Measurements from ENCODE around the gene GAA. TPM values are rescaled to one million over a fixed set of nuclear protein-coding genes. Genes with fewer than 3 reads are reported as not detected.

Gene GAA
- total RNA-seq = 10 to 100 TPM; 35.6 to 73.2 (median 47.4) TPM

- ATAC-seq = peak; percentile 94
- Histone ChIP-seq H3K4me1 (peaks cover 0 to 33% (median 11%) of the 10 kb centered on the region in 3 donors), H3K4me3 (peak within 1 kb of the TSS; percentile 68 to 90), H3K27me3 (no peaks in the 10 kb centered on the region), H3K36me3 (peaks cover 0 to 4% of the 10 kb centered on the region in 2 donors), H3K9me3 (no peaks in the 10 kb centered on the region), H3K27ac (peak within 1 kb of the TSS; percentile 94 to 96 (median 96))
- 0% methylated on average over 2 to 5 of the region's 114 CpGs for WGBS, 2 donors (ENCODE audit: low coverage in 1 of 2)
- TF ChIP-seq, protein P1, sequence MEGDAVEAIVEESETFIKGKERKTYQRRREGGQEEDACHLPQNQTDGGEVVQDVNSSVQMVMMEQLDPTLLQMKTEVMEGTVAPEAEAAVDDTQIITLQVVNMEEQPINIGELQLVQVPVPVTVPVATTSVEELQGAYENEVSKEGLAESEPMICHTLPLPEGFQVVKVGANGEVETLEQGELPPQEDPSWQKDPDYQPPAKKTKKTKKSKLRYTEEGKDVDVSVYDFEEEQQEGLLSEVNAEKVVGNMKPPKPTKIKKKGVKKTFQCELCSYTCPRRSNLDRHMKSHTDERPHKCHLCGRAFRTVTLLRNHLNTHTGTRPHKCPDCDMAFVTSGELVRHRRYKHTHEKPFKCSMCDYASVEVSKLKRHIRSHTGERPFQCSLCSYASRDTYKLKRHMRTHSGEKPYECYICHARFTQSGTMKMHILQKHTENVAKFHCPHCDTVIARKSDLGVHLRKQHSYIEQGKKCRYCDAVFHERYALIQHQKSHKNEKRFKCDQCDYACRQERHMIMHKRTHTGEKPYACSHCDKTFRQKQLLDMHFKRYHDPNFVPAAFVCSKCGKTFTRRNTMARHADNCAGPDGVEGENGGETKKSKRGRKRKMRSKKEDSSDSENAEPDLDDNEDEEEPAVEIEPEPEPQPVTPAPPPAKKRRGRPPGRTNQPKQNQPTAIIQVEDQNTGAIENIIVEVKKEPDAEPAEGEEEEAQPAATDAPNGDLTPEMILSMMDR (IDR thresholded peaks at IDR 0.05) = peak in 3 of 4 experiments; percentile 92 to 98 (median 97)
- no peak for TF ChIP-seq EP300 (IDR thresholded peaks at IDR 0.05)
- peak; percentile 42 for TF ChIP-seq POLR2AphosphoS5 (IDR thresholded peaks at IDR 0.05)
- peak; percentile 76 to 77 for TF ChIP-seq POLR2A (IDR thresholded peaks at IDR 0.05)
These were observed at the start of gene GAA for GRCh38 chr17:80101011-80101945. GAA (plus strand) TSS chr17:80101581; CDS start chr17:80104587, 3,006 bp downstream.

GRCh38 chr17:80051681-80052080 lies 49.7 kb upstream of the GAA start:
- no peak for ATAC-seq
- Histone ChIP-seq H3K4me3 (no peak overlapping the region), H3K9me3 (no peaks in the 10 kb centered on the region), H3K27ac (no peak overlapping the region), H3K27me3 (no peaks in the 10 kb centered on the region), H3K4me1 (peaks cover 0 to 5% (median 0%) of the 10 kb centered on the region in 3 donors), H3K36me3 (peaks cover 0 to 52% of the 10 kb centered on the region in 2 donors)
- TF ChIP-seq, protein P1 (IDR thresholded peaks at IDR 0.05) = no peak
- TF ChIP-seq POLR2A (IDR thresholded peaks at IDR 0.05) (no peak), EP300 (IDR thresholded peaks at IDR 0.05) (no peak), POLR2AphosphoS5 (IDR thresholded peaks at IDR 0.05) (no peak)
- WGBS, 2 donors (ENCODE audit: low coverage in 1 of 2) = 100% methylated on average over 5 of the region's 11 CpGs; no CpG with 5 or more reads in 1 of the 2 donors

- WGBS, 2 donors (ENCODE audit: low coverage in 1 of 2) = 76 to 92% methylated on average over 8 to 10 of the region's 10 CpGs
- no peaks in the 10 kb centered on the region for H3K9me3 ChIP-seq
- H3K4me3 ChIP-seq = no peak overlapping the region
- H3K27ac ChIP-seq = no peak overlapping the region
- TF ChIP-seq EP300 (IDR thresholded peaks at IDR 0.05) (no peak), POLR2AphosphoS5 (IDR thresholded peaks at IDR 0.05) (no peak), POLR2A (IDR thresholded peaks at IDR 0.05) (no peak)
- TF ChIP-seq, protein P1 (IDR thresholded peaks at IDR 0.05) = no peak
- peaks cover 0 to 5% (median 0%) of the 10 kb centered on the region in 3 donors for H3K4me1 ChIP-seq
- peaks cover 0 to 44% of the 10 kb centered on the region in 2 donors for H3K36me3 ChIP-seq
- ATAC-seq = no peak
- no peaks in the 10 kb centered on the region for H3K27me3 ChIP-seq
These were observed 48.3 kb upstream of the GAA start for GRCh38 chr17:80053102-80053501.

DNA sequence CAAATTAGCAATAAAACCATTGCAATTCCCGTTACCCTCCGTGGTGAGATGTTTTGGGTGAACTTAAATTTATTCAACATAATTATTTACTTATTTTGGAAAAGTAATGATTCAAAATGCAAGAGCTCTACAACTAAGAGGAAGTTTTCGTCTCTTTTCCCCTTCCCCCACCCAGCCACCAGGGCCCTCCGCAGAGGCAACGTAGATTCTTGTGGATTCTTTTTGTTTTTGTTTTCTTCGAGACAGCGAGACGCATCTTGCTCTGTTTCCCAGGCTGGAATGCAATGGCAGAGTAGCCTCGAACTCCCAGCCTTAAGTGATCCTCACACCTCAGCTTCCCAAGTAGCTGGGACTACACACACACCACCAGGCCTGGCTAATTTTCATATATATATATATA lies 45.8 kb upstream of the GAA start:
- no peak for TF ChIP-seq EP300 (IDR thresholded peaks at IDR 0.05)
- no peak for TF ChIP-seq POLR2AphosphoS5 (IDR thresholded peaks at IDR 0.05)
- TF ChIP-seq POLR2A (IDR thresholded peaks at IDR 0.05) = no peak
- TF ChIP-seq, protein P1 (IDR thresholded peaks at IDR 0.05) = no peak
- H3K27me3 ChIP-seq = no peaks in the 10 kb centered on the region
- no peak overlapping the region for H3K4me3 ChIP-seq
- WGBS, 2 donors (ENCODE audit: low coverage in 1 of 2) = 82 to 90% methylated on average over 8 to 9 of the region's 9 CpGs
- H3K4me1 ChIP-seq = peaks cover 0 to 5% (median 0%) of the 10 kb centered on the region in 3 donors
- no peak for ATAC-seq
- H3K27ac ChIP-seq = no peak overlapping the region
- H3K9me3 ChIP-seq = no peaks in the 10 kb centered on the region
- peaks cover 0 to 34% of the 10 kb centered on the region in 2 donors for H3K36me3 ChIP-seq

All from gastroesophageal sphincter (tissue), 4 donors.